Right atrium auricular region (tissue), 2 donors: ENCODE results near the gene RAD51B. TPM values are rescaled to one million over a fixed set of nuclear protein-coding genes. Genes with fewer than 3 reads are reported as not detected.

Experiments used
- DNase-seq: peaks from one replicate; pipeline ENCODE4 v3.0.0-alpha.2; 2019; ENCODE audit warnings: low spot score
- H3K27ac ChIP-seq, 2 donors: fragments of 200-600 bp; sonication (generic); 1 replicate in 1 of 2; 2 replicates in 1 of 2; pipeline ENCODE4 v1.5.1; 2016 to 2019
- H3K27me3 ChIP-seq, 2 donors: fragments of 200-600 bp; sonication (generic); one replicate each; pipeline versions ENCODE4 v1.5.1 to v1.6.0; 2017 to 2019
- H3K36me3 ChIP-seq: fragments of 200-600 bp; sonication (generic); one replicate; pipeline ENCODE4 v1.5.1; 2016
- H3K4me1 ChIP-seq, 2 donors: fragments of 200-600 bp; sonication (generic); one replicate each; pipeline versions ENCODE4 v1.5.1 to v1.6.0; 2017 to 2019
- H3K4me3 ChIP-seq, 2 donors: fragments of 200-600 bp; sonication (generic); 1 replicate in 1 of 2; 2 replicates in 1 of 2; pipeline ENCODE4 v1.5.1; 2017 to 2019; ENCODE audit warnings: mild to moderate bottlenecking in 1 of 2, moderate library complexity in 1 of 2
- H3K9me3 ChIP-seq, 2 donors: fragments of 200-600 bp; sonication (generic); one replicate each; pipeline ENCODE4 v1.5.1; 2019
- CTCF ChIP-seq, 2 donors: fragments of 200-600 bp; sonication (generic); IDR thresholded peaks; one replicate each; pipeline ENCODE4 v1.5.1; 2019; ENCODE audit warnings: antibody characterized with exemption in 2 of 2
- total RNA-seq, 2 donors: library from RNA; depleted of rRNA; stranded (reverse); fragments of >200 nt; gene quantifications; one replicate each; pipeline ENCODE4 v1.1.0, GENCODE V29; 2016

RAD51B gene
- total RNA-seq, 2 donors from 2014 or later, result 1.2 to 1.5 TPM

GRCh38 chr14:68335312-68335711, 515.7 kb downstream of the RAD51B start:
- no peaks in the 10 kb centered on the region for H3K36me3 ChIP-seq
- no peaks in the 10 kb centered on the region for H3K9me3 ChIP-seq
- DNase-seq, result no peak

GRCh38 chr14:68336165-68336564, 516.6 kb downstream of the RAD51B start:
- no peaks in the 10 kb centered on the region for H3K36me3 ChIP-seq
- no peak for DNase-seq
- no peaks in the 10 kb centered on the region for H3K27me3 ChIP-seq
- H3K4me3 ChIP-seq, result no peak overlapping the region
- H3K4me1 ChIP-seq, result peaks cover 0 to 7% of the 10 kb centered on the region in 2 donors
- no peaks in the 10 kb centered on the region for H3K9me3 ChIP-seq
- no peak overlapping the region for H3K27ac ChIP-seq
- TF ChIP-seq CTCF (IDR thresholded peaks at IDR 0.05), result no peak

More at GRCh38 chr14:68335312-68335711, 515.7 kb downstream of the RAD51B start:
- Histone ChIP-seq H3K4me1 (peaks cover 0 to 7% of the 10 kb centered on the region in 2 donors), H3K27ac (no peak overlapping the region), H3K4me3 (no peak overlapping the region), H3K27me3 (no peaks in the 10 kb centered on the region)
- no peak for TF ChIP-seq CTCF (IDR thresholded peaks at IDR 0.05)

- no peaks in the 10 kb centered on the region for H3K36me3 ChIP-seq
- no peak for TF ChIP-seq CTCF (IDR thresholded peaks at IDR 0.05)
- H3K4me1 ChIP-seq, result peaks cover 0 to 7% of the 10 kb centered on the region in 2 donors
- H3K27ac ChIP-seq, result no peak overlapping the region
- H3K27me3 ChIP-seq, result no peaks in the 10 kb centered on the region
- H3K9me3 ChIP-seq, result no peaks in the 10 kb centered on the region
- H3K4me3 ChIP-seq, result no peak overlapping the region
- no peak for DNase-seq
Measured at GRCh38 chr14:68337279-68337678, 517.7 kb downstream of the RAD51B start.

GRCh38 chr14:68340262-68340661, 520.7 kb downstream of the RAD51B start:
- no peak overlapping the region for H3K4me3 ChIP-seq
- no peak for TF ChIP-seq CTCF (IDR thresholded peaks at IDR 0.05)
- H3K4me1 ChIP-seq, result peaks cover 0 to 7% of the 10 kb centered on the region in 2 donors
- no peaks in the 10 kb centered on the region for H3K9me3 ChIP-seq
- H3K27ac ChIP-seq, result no peak overlapping the region
- H3K27me3 ChIP-seq, result no peaks in the 10 kb centered on the region
- DNase-seq, result no peak
- H3K36me3 ChIP-seq, result no peaks in the 10 kb centered on the region

GRCh38 chr14:68341411-68342212, 522.0 kb downstream of the RAD51B start:
- DNase-seq, result no peak
- no peak for TF ChIP-seq CTCF (IDR thresholded peaks at IDR 0.05)
- H3K27me3 ChIP-seq, result no peaks in the 10 kb centered on the region
- H3K9me3 ChIP-seq, result no peaks in the 10 kb centered on the region
- H3K36me3 ChIP-seq, result no peaks in the 10 kb centered on the region
- no peak overlapping the region for H3K4me3 ChIP-seq
- H3K27ac ChIP-seq, result no peak overlapping the region
- peaks cover 0 to 7% of the 10 kb centered on the region in 2 donors for H3K4me1 ChIP-seq
